LNCaP clone FGC (cell line): ENCODE data around the gene CGREF1.

Experiments
- DNase-seq: peaks from one replicate; pipeline ENCODE4 v3.0.0-alpha.2; 2011; ENCODE audit warnings: low read depth
- H3K4me3 ChIP-seq: 2 replicates; pipeline ENCODE4 v1.5.1; 2011; ENCODE audit warnings: mild to moderate bottlenecking, low read depth, low read length, control low read depth
- TF ChIP-seq, protein P1 (sequence below): IDR thresholded peaks from 2 replicates; pipeline ENCODE4 v1.5.1; 2012; ENCODE audit warnings: mild to moderate bottlenecking; ENCODE audit not compliant: control insufficient read depth, insufficient read depth; ENCODE audit errors: extremely low read depth

Gene CGREF1

GRCh38 chr2:27085673-27086089 lies 33.2 kb downstream of the CGREF1 start:
- peak overlapping the region; percentile 56 for H3K4me3 ChIP-seq
- TF ChIP-seq, protein P1, sequence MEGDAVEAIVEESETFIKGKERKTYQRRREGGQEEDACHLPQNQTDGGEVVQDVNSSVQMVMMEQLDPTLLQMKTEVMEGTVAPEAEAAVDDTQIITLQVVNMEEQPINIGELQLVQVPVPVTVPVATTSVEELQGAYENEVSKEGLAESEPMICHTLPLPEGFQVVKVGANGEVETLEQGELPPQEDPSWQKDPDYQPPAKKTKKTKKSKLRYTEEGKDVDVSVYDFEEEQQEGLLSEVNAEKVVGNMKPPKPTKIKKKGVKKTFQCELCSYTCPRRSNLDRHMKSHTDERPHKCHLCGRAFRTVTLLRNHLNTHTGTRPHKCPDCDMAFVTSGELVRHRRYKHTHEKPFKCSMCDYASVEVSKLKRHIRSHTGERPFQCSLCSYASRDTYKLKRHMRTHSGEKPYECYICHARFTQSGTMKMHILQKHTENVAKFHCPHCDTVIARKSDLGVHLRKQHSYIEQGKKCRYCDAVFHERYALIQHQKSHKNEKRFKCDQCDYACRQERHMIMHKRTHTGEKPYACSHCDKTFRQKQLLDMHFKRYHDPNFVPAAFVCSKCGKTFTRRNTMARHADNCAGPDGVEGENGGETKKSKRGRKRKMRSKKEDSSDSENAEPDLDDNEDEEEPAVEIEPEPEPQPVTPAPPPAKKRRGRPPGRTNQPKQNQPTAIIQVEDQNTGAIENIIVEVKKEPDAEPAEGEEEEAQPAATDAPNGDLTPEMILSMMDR = peak; percentile 34; the same call in 1 of the 2 replicates
- DNase-seq = no peak

- TF ChIP-seq, protein P1 = no peak
- H3K4me3 ChIP-seq = peak overlapping the region; percentile 56
- DNase-seq = no peak
Measured at GRCh38 chr2:27085062-27085672, 33.8 kb downstream of the CGREF1 start.

DNA sequence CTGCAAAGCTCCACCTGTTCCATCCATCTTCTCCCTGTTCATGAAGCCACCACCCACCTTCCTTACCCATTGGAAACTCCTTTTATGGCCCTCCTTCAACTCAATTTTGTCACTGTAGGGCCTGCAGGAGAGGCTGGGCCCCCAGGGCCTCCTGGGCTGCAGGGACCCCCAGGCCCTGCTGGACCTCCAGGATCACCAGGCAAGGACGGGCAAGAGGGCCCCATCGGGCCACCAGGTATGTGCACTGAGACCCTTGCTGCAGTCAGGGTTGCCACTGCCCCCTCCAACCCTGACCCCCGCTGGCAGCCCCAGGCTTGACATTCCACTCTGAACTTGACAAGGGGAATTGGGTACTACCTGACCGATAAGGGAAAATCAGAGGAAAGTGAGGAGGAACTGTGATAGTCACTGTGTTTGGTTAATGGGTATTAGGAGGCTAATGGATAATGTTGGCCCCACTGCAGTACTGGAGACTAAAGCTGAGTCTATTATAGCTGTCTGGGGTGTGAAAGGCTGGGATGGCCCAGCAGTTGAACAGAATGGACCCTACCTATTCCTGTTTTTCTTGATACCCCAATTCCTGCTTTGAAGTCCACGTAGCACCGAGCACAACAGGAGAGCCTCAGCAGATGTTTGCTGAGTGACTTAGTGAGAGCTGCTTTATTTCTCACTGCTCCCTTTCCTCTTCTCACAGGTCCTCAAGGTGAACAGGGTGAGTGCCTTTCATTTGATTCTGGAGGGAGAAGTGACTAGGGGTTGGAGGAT lies 34.4 kb downstream of the CGREF1 start:
- TF ChIP-seq, protein P1 = no peak
- DNase-seq = no peak
- no peak overlapping the region for H3K4me3 ChIP-seq

DNA sequence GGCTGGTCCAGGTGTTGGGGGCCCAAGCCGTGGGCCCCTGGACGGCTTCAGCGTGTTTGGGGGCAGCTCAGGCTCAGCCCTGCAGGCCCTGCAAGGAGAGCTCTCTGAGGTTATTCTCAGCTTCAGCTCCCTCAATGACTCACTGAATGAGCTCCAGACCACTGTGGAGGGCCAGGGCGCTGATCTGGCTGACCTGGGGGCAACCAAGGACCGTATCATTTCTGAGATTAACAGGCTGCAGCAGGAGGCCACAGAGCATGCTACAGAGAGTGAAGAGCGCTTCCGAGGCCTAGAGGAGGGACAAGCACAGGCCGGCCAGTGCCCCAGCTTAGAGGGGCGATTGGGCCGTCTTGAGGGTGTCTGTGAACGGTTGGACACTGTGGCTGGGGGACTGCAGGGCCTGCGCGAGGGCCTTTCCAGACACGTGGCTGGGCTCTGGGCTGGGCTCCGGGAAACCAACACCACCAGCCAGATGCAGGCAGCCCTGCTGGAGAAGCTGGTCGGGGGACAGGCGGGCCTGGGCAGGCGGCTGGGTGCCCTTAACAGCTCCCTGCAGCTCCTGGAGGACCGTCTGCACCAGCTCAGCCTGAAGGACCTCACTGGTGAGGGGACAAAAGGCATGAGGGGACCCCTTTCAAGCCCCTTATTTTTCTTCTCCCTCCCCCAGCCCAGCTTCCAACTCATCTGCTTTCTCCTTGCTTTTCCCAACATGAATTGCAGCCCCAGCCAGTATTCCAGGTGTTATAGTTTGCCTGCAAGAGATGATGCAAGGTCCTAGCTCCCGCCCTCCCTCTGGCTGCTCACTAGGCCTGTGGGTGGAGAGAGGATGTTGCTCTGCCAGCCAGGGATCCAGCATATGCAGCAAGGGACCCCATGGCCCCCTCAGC lies 35.3 kb downstream of the CGREF1 start:
- TF ChIP-seq, protein P1 = no peak
- H3K4me3 ChIP-seq = no peak overlapping the region
- DNase-seq = no peak

GRCh38 chr2:27082773-27083409 lies 36.0 kb downstream of the CGREF1 start:
- TF ChIP-seq, protein P1 = no peak
- no peak overlapping the region for H3K4me3 ChIP-seq
- no peak for DNase-seq

GRCh38 chr2:27081984-27082772 lies 36.8 kb downstream of the CGREF1 start:
- DNase-seq = no peak
- no peak overlapping the region for H3K4me3 ChIP-seq
- TF ChIP-seq, protein P1 = no peak
